Gastroesophageal sphincter (tissue), 4 donors: Measurements from ENCODE around the gene TSPAN32. TPM values are rescaled to one million over a fixed set of nuclear protein-coding genes. Genes with fewer than 3 reads are reported as not detected.

ENCODE experiments used
- ATAC-seq: fragments of 150-250 bp; one replicate; pipeline ENCODE4 v1.9.1; 2016; ENCODE audit warnings: mild to moderate bottlenecking, moderate library complexity
- H3K27ac ChIP-seq, 4 donors: fragments of 200-600 bp; sonication (generic) in 3 of 4; 1 replicate in 3 of 4; 2 replicates in 1 of 4; pipeline ENCODE4 v1.5.1; 2016 to 2019
- H3K27me3 ChIP-seq: fragments of 200-600 bp; sonication (generic); one replicate; pipeline ENCODE4 v1.5.1; 2019
- H3K36me3 ChIP-seq, 2 donors: fragments of 200-600 bp; sonication (generic); one replicate each; pipeline ENCODE4 v1.5.1; 2019; ENCODE audit warnings: control low read depth in 1 of 2
- H3K4me1 ChIP-seq, 3 donors: fragments of 200-600 bp; sonication (generic); 1 replicate in 2 of 3; 2 replicates in 1 of 3; pipeline ENCODE4 v1.5.1; 2016 to 2019; ENCODE audit warnings: control low read depth in 2 of 3
- H3K4me3 ChIP-seq, 2 donors: fragments of 200-600 bp; sonication (generic); one replicate each; pipeline ENCODE4 v1.5.1; 2019; ENCODE audit warnings: mild to moderate bottlenecking in 1 of 2, moderate library complexity in 1 of 2
- H3K9me3 ChIP-seq, 3 donors: fragments of 200-600 bp; sonication (generic); one replicate each; pipeline ENCODE4 v1.5.1; 2017 to 2019; ENCODE audit warnings: control low read depth in 2 of 3
- EP300 ChIP-seq: sonication (generic); formaldehyde crosslinking; IDR thresholded peaks from one replicate; pipeline ENCODE4 v1.6.1; 2017; ENCODE audit warnings: antibody characterized with exemption, mild to moderate bottlenecking
- POLR2A ChIP-seq, 2 donors: fragments of 450-650 bp; IDR thresholded peaks; one replicate each; pipeline ENCODE4 v1.6.1; 2017; ENCODE audit warnings: antibody characterized with exemption in 2 of 2, mild to moderate bottlenecking in 2 of 2, moderate library complexity in 1 of 2
- POLR2AphosphoS5 ChIP-seq: sonication (generic); formaldehyde crosslinking; IDR thresholded peaks from one replicate; pipeline ENCODE4 v1.6.1; 2017; ENCODE audit warnings: antibody characterized with exemption
- WGBS, 2 donors: methylation state at CpG; one replicate each; pipeline ENCODE4 v1.1.5; 2018; ENCODE audit warnings: low coverage in 1 of 2; 5-methylcytosine and 5-hydroxymethylcytosine counted together
- total RNA-seq, 4 donors: library from RNA; depleted of rRNA; stranded (reverse); fragments of >200 nt; gene quantifications; one replicate each; pipeline ENCODE4 v1.1.0, GENCODE V29; 2016
- TF ChIP-seq, protein P1 (sequence below), 4 experiments: fragments of 200-600 bp in 2 of 4; fragments of 450-650 bp in 2 of 4; sonication (generic) in 1 of 4; IDR thresholded peaks; one replicate each; pipeline ENCODE4 v1.5.1; 2017 to 2019; ENCODE audit warnings: antibody characterized with exemption in 4 of 4, mild to moderate bottlenecking in 2 of 4, moderate library complexity in 2 of 4

Gene TSPAN32
- total RNA-seq, 4 donors from 2014 or later = 0.62 to 3.6 (median 3.6) TPM; not detected in 1

DNA sequence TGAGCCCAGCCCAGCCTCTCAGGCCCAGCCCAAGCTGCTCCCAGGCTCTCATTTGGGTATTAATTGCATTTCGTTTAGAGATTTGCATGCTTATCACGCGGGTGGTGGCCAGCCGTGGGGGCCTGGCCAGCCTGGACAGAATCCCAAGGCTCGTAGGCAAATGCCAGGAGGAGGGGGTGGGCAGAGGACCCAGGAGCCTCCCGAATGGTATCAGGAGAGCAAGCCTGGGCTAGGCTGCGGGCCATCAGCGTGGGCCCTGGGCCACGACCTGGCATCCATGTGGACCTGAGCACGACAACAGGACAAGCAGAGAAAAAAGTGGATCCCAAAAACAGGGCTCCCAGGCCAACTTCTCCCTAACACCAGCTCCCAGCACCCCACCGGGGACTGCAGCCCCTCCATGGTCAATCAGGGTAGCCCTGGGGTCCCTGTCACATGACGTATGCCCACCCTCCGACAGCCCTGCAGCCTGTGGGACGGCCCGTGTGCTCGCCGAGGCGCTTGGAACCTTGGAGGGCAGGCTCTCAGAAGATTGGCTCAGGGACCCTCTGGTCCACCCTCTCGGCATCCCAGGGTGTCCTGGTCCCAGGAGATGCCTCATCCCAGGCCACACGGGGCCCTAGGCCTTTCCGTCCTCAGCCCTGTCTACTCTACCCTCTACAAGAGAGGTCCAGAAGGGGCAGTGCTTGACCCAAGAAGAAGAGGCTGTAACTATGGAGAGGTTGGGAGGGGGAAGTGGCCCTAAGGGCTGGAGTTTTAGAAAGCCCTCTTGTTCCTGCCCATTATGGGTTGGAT, 40.2 kb upstream of the TSPAN32 start:
- H3K36me3 ChIP-seq = no peaks in the 10 kb centered on the region
- no peak for ATAC-seq
- TF ChIP-seq POLR2AphosphoS5 (no peak), POLR2A (IDR thresholded peaks at IDR 0.05) (no peak), EP300 (no peak)
- TF ChIP-seq, protein P1, sequence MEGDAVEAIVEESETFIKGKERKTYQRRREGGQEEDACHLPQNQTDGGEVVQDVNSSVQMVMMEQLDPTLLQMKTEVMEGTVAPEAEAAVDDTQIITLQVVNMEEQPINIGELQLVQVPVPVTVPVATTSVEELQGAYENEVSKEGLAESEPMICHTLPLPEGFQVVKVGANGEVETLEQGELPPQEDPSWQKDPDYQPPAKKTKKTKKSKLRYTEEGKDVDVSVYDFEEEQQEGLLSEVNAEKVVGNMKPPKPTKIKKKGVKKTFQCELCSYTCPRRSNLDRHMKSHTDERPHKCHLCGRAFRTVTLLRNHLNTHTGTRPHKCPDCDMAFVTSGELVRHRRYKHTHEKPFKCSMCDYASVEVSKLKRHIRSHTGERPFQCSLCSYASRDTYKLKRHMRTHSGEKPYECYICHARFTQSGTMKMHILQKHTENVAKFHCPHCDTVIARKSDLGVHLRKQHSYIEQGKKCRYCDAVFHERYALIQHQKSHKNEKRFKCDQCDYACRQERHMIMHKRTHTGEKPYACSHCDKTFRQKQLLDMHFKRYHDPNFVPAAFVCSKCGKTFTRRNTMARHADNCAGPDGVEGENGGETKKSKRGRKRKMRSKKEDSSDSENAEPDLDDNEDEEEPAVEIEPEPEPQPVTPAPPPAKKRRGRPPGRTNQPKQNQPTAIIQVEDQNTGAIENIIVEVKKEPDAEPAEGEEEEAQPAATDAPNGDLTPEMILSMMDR (IDR thresholded peaks at IDR 0.05) = no peak
- no peaks in the 10 kb centered on the region for H3K4me1 ChIP-seq
- no peaks in the 10 kb centered on the region for H3K9me3 ChIP-seq
- H3K4me3 ChIP-seq = no peak overlapping the region
- H3K27me3 ChIP-seq = peaks cover 45% of the 10 kb centered on the region
- no peak overlapping the region for H3K27ac ChIP-seq
- 80% methylated on average over 1 of the region's 21 CpGs; no CpG with 5 or more reads in 1 of the 2 donors for WGBS, 2 donors

DNA sequence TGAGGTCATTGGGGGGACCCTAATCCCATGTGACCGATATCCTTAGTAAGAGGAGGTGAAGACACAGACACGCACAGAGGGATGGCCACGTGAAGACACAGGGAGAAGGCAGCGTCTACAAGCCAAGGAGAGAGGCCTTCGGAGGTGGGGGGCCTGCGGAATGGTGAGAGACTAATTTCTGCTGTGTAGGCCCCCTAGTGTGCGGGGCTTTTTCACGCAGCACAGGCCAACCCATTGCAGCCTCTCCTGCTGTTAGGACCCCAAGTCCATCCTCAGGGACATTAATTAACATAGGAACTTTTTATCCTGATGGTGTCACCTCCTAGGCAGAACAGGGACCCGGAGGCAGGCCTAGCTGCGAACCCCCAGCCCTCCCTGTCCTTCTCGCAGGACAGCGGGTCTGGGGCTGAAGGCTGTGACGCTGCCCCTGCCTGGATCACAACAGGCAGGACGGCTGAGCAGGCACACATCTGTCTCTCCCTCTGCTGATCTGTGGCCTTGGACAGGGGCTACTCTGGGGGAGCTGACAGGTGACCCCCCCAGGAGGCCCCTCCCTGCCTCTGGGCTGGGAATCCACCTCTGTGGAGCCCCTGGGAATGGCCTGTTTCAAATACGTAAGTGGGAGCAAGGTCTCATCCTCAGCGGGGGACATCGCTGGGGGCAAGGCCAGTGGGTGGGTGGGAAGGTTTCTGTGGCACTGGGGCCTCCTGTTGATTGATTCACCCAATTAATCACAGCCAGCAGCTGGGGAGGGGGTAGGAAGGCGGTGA, 39.3 kb upstream of the TSPAN32 start:
- no peak for TF ChIP-seq EP300
- TF ChIP-seq, protein P1 (IDR thresholded peaks at IDR 0.05) = no peak
- no peak for TF ChIP-seq POLR2A (IDR thresholded peaks at IDR 0.05)
- TF ChIP-seq POLR2AphosphoS5 = no peak
- Histone ChIP-seq H3K27me3 (peaks cover 51% of the 10 kb centered on the region), H3K9me3 (no peaks in the 10 kb centered on the region), H3K4me1 (no peaks in the 10 kb centered on the region), H3K36me3 (no peaks in the 10 kb centered on the region), H3K27ac (no peak overlapping the region), H3K4me3 (no peak overlapping the region)
- ATAC-seq = no peak
- WGBS, 2 donors = 84 to 92% methylated on average over 3 to 6 of the region's 18 CpGs

GRCh38 chr11:2263071-2263565, 38.7 kb upstream of the TSPAN32 start:
- 73% methylated on average over 3 of the region's 10 CpGs; no CpG with 5 or more reads in 1 of the 2 donors for WGBS, 2 donors
- Histone ChIP-seq H3K4me1 (no peaks in the 10 kb centered on the region), H3K9me3 (no peaks in the 10 kb centered on the region), H3K4me3 (no peak overlapping the region), H3K36me3 (no peaks in the 10 kb centered on the region), H3K27me3 (peaks cover 58% of the 10 kb centered on the region), H3K27ac (no peak overlapping the region)
- no peak for TF ChIP-seq EP300
- ATAC-seq = no peak

- no peak overlapping the region for H3K27ac ChIP-seq
- no peaks in the 10 kb centered on the region for H3K36me3 ChIP-seq
- WGBS, 2 donors = 93 to 94% methylated on average over 3 of the region's 13 CpGs
- H3K9me3 ChIP-seq = no peaks in the 10 kb centered on the region
- H3K4me1 ChIP-seq = peaks cover 0 to 6% (median 1%) of the 10 kb centered on the region in 3 donors
- H3K4me3 ChIP-seq = no peak overlapping the region
- TF ChIP-seq POLR2A (IDR thresholded peaks at IDR 0.05) (no peak), EP300 (no peak), POLR2AphosphoS5 (no peak)
- TF ChIP-seq, protein P1 (IDR thresholded peaks at IDR 0.05) = no peak
- no peak for ATAC-seq
- peaks cover 65% of the 10 kb centered on the region for H3K27me3 ChIP-seq
Measured at GRCh38 chr11:2263724-2264360, 38.0 kb upstream of the TSPAN32 start.
